Effector memory CD8-positive, alpha-beta T cell (primary cell): ENCODE measurements around the gene FPGS.

Source experiments
- ATAC-seq: fragments of 150-1000 bp; cut with Tn5 transposase; replicated peaks from 2 replicates; pipeline ENCODE4 v1.10.0; 2021; ENCODE audit warnings: mild to moderate bottlenecking, moderate library complexity
- DNase-seq, 3 experiments: peaks; one replicate each; pipeline ENCODE4 v3.0.0; 2021
- H3K27ac Mint-ChIP-seq, 2 donors: one replicate each; pipeline ENCODE4 v1.8.0; 2022; ENCODE audit warnings: mild to moderate bottlenecking in 2 of 2, mixed read lengths in 2 of 2, moderate library complexity in 2 of 2
- H3K27me3 Mint-ChIP-seq, 2 donors: one replicate each; pipeline ENCODE4 v1.8.0; 2022; ENCODE audit warnings: mixed read lengths in 2 of 2
- H3K36me3 Mint-ChIP-seq: one replicate; pipeline ENCODE4 v1.8.0; 2022; ENCODE audit warnings: mild to moderate bottlenecking, moderate library complexity, mixed read lengths; ENCODE audit not compliant: insufficient read depth
- H3K4me1 Mint-ChIP-seq, 2 donors: one replicate each; pipeline ENCODE4 v1.8.0; 2022; ENCODE audit warnings: low read depth in 2 of 2, mixed read lengths in 2 of 2
- H3K4me3 Mint-ChIP-seq, 2 donors: one replicate each; pipeline ENCODE4 v1.8.0; 2022; ENCODE audit warnings: mild to moderate bottlenecking in 2 of 2, mixed read lengths in 2 of 2, moderate library complexity in 2 of 2
- H3K9me3 Mint-ChIP-seq, 2 donors: one replicate each; pipeline ENCODE4 v1.8.0; 2022; ENCODE audit warnings: mixed read lengths in 2 of 2

Gene FPGS

GRCh38 chr9:127852829-127853228 is 50.1 kb downstream of the FPGS start:
- Mint-ChIP-seq H3K27me3 (no peaks in the 10 kb centered on the region), H3K4me3 (peak overlapping the region; percentile 87 to 94), H3K27ac (peak overlapping the region in 1 of 2 donors; percentile 95), H3K9me3 (peaks cover 6 to 12% of the 10 kb centered on the region in 2 donors), H3K4me1 (peaks cover 6 to 30% of the 10 kb centered on the region in 2 donors), H3K36me3 (peaks cover 3% of the 10 kb centered on the region)
- DNase-seq (no peak), ATAC-seq (no peak)

- DNase-seq (no peak), ATAC-seq (no peak)
- H3K27ac Mint-ChIP-seq, result peak overlapping the region; percentile 83 to 95
- peaks cover 6 to 12% of the 10 kb centered on the region in 2 donors for H3K9me3 Mint-ChIP-seq
- H3K4me1 Mint-ChIP-seq, result peaks cover 8 to 26% of the 10 kb centered on the region in 2 donors
- H3K4me3 Mint-ChIP-seq, result peak overlapping the region; percentile 87 to 94
- H3K36me3 Mint-ChIP-seq, result peaks cover 3% of the 10 kb centered on the region
- H3K27me3 Mint-ChIP-seq, result no peaks in the 10 kb centered on the region
These were observed 50.9 kb downstream of the FPGS start for GRCh38 chr9:127853312-127854183.

GRCh38 chr9:127854184-127854806 is 51.6 kb downstream of the FPGS start, which contains the start of gene ENG:
Gene ENG (minus strand): TSS chr9:127854658. CDS start chr9:127854355, 303 bp downstream.
- peaks cover 2 to 5% of the 10 kb centered on the region in 2 donors for H3K9me3 Mint-ChIP-seq
- H3K27me3 Mint-ChIP-seq, result no peaks in the 10 kb centered on the region
- H3K4me3 Mint-ChIP-seq, result peak within 1 kb of the TSS; percentile 87 to 94
- DNase-seq, result no peak
- peaks cover 13 to 26% of the 10 kb centered on the region in 2 donors for H3K4me1 Mint-ChIP-seq
- peaks cover 3% of the 10 kb centered on the region for H3K36me3 Mint-ChIP-seq
- no peak for ATAC-seq
- peak within 1 kb of the TSS; percentile 83 to 95 for H3K27ac Mint-ChIP-seq

GRCh38 chr9:127854960-127855359 is 52.3 kb downstream of the FPGS start:
- Mint-ChIP-seq H3K4me3 (peak overlapping the region; percentile 87 to 94), H3K4me1 (peaks cover 13 to 26% of the 10 kb centered on the region in 2 donors), H3K9me3 (no peaks in the 10 kb centered on the region), H3K27ac (peak overlapping the region in 1 of 2 donors; percentile 95), H3K36me3 (peaks cover 3% of the 10 kb centered on the region), H3K27me3 (no peaks in the 10 kb centered on the region)
- DNase-seq (no peak), ATAC-seq (no peak)

- no peaks in the 10 kb centered on the region for H3K9me3 Mint-ChIP-seq
- DNase-seq (no peak), ATAC-seq (no peak)
- peaks cover 3% of the 10 kb centered on the region for H3K36me3 Mint-ChIP-seq
- peak overlapping the region; percentile 82 to 95 for H3K27ac Mint-ChIP-seq
- H3K27me3 Mint-ChIP-seq, result no peaks in the 10 kb centered on the region
- H3K4me3 Mint-ChIP-seq, result peak overlapping the region; percentile 87 to 94
- H3K4me1 Mint-ChIP-seq, result peaks cover 13 to 28% of the 10 kb centered on the region in 2 donors
These were observed 52.8 kb downstream of the FPGS start for GRCh38 chr9:127855522-127855921.

GRCh38 chr9:127856094-127856728 is 53.5 kb downstream of the FPGS start:
- Mint-ChIP-seq H3K27me3 (no peaks in the 10 kb centered on the region), H3K36me3 (peaks cover 3% of the 10 kb centered on the region), H3K9me3 (no peaks in the 10 kb centered on the region), H3K27ac (peak overlapping the region; percentile 82 to 95), H3K4me1 (peaks cover 17 to 33% of the 10 kb centered on the region in 2 donors), H3K4me3 (no peak overlapping the region)
- DNase-seq (no peak), ATAC-seq (no peak)

GRCh38 chr9:127856729-127857116 is 54.0 kb downstream of the FPGS start:
- no peak for ATAC-seq
- no peak for DNase-seq
- peak overlapping the region; percentile 19 to 82 for H3K27ac Mint-ChIP-seq
- H3K36me3 Mint-ChIP-seq, result peaks cover 6% of the 10 kb centered on the region
- peaks cover 21 to 36% of the 10 kb centered on the region in 2 donors for H3K4me1 Mint-ChIP-seq
- H3K9me3 Mint-ChIP-seq, result no peaks in the 10 kb centered on the region
- no peaks in the 10 kb centered on the region for H3K27me3 Mint-ChIP-seq
- H3K4me3 Mint-ChIP-seq, result no peak overlapping the region

GRCh38 chr9:127857278-127857677 is 54.6 kb downstream of the FPGS start:
- H3K4me3 Mint-ChIP-seq, result no peak overlapping the region
- H3K9me3 Mint-ChIP-seq, result no peaks in the 10 kb centered on the region
- DNase-seq, result no peak
- H3K36me3 Mint-ChIP-seq, result peaks cover 6% of the 10 kb centered on the region
- no peak for ATAC-seq
- H3K27me3 Mint-ChIP-seq, result no peaks in the 10 kb centered on the region
- peaks cover 24 to 36% of the 10 kb centered on the region in 2 donors for H3K4me1 Mint-ChIP-seq
- peak overlapping the region in 1 of 2 donors; percentile 79 for H3K27ac Mint-ChIP-seq

GRCh38 chr9:127858041-127858512 is 55.4 kb downstream of the FPGS start:
- H3K4me1 Mint-ChIP-seq, result peaks cover 32 to 43% of the 10 kb centered on the region in 2 donors
- H3K9me3 Mint-ChIP-seq, result no peaks in the 10 kb centered on the region
- no peaks in the 10 kb centered on the region for H3K27me3 Mint-ChIP-seq
- peaks cover 6% of the 10 kb centered on the region for H3K36me3 Mint-ChIP-seq
- ATAC-seq, result no peak
- H3K27ac Mint-ChIP-seq, result peak overlapping the region in 1 of 2 donors; percentile 79
- DNase-seq, result no peak
- no peak overlapping the region for H3K4me3 Mint-ChIP-seq

- Mint-ChIP-seq H3K27ac (peak overlapping the region; percentile 91 to 94), H3K4me1 (peaks cover 35 to 37% of the 10 kb centered on the region in 2 donors), H3K27me3 (no peaks in the 10 kb centered on the region), H3K4me3 (no peak overlapping the region), H3K36me3 (peaks cover 3% of the 10 kb centered on the region), H3K9me3 (no peaks in the 10 kb centered on the region)
- ATAC-seq (no peak), DNase-seq (no peak)
These were observed 57.6 kb downstream of the FPGS start for GRCh38 chr9:127860260-127860659.

GRCh38 chr9:127860779-127861178 is 58.1 kb downstream of the FPGS start:
- H3K27ac Mint-ChIP-seq, result peak overlapping the region; percentile 91 to 94

GRCh38 chr9:127862075-127863011 is 59.7 kb downstream of the FPGS start:
- peak overlapping the region; percentile 47 to 61 for H3K4me3 Mint-ChIP-seq
- ATAC-seq (peak; percentile 73), DNase-seq (peak; percentile 58 to 69 (median 60))
- peaks cover 3% of the 10 kb centered on the region for H3K36me3 Mint-ChIP-seq
- H3K27ac Mint-ChIP-seq, result peak overlapping the region; percentile 91 to 94
- H3K9me3 Mint-ChIP-seq, result no peaks in the 10 kb centered on the region
- no peaks in the 10 kb centered on the region for H3K27me3 Mint-ChIP-seq
- H3K4me1 Mint-ChIP-seq, result peaks cover 35 to 40% of the 10 kb centered on the region in 2 donors

More at GRCh38 chr9:127860779-127861178, 58.1 kb downstream of the FPGS start:
- H3K27me3 Mint-ChIP-seq, result no peaks in the 10 kb centered on the region
- H3K4me3 Mint-ChIP-seq, result no peak overlapping the region
- ATAC-seq (no peak), DNase-seq (no peak)
- H3K4me1 Mint-ChIP-seq, result peaks cover 37 to 38% of the 10 kb centered on the region in 2 donors
- no peaks in the 10 kb centered on the region for H3K9me3 Mint-ChIP-seq
- H3K36me3 Mint-ChIP-seq, result peaks cover 3% of the 10 kb centered on the region
